ENCODE results near the gene CCDC93.

Gene CCDC93

GRCh38 chr2:117921520-117921919 is 92.3 kb downstream of the CCDC93 start:
- DNase-seq (ENCODE audit: low read depth in 2 of 2, low spot score in 1 of 2) = no peak

DNA sequence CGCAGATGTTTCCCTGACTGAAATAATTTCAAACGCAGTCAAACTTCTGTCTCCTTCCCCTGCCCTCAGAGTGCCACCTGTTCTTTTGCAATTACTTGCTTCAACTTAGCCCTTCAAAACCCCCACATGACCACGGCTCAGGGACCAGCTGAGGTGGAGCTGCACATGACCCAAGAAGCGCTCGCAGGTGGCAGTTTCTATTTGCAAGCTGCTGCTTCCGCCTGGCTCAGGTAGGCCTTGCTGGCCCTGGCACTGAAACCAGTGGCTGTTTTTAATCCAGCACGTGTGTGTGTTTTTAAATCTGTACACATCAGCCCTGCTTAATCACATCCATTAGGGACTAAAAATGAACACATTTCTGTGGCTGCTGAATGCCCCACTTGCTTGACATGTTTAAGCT is 95.3 kb downstream of the CCDC93 start:
- DNase-seq (ENCODE audit: low read depth in 2 of 2, low spot score in 1 of 2) = no peak

DNA sequence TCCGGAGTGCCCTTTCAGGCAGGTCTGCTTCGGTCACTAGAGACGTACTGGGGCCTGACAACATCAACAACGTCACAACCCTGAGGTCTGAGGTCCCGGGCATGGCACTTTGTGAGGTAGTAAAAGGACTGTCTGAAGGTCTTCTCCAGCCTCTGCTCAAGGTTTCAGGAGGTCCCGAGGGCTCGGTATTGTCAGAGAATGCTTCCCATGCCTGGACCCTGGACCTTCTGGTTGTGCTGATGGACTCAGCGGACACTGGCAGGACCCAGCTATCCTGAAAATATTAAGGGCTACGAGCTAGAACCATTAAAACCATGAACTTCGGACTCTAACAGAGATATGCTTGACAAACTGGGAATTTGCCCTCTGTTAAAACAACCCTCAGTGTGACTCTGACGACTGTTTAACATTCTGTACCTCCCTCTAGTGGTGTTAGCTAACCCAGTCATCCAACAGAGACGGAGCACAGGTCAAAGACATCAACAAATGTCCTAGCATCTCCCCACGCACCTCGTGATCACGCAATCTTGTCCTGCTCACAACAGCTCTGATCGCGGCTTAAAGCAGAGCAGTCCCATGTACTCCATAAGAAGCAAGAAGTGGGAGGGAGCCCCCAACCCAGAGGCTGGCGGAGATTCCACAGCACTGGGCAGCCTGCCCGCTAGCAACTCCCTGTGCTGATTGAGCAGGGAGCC is 96.5 kb downstream of the CCDC93 start:
- DNase-seq (ENCODE audit: low read depth in 2 of 2, low spot score in 1 of 2) = no peak

DNA sequence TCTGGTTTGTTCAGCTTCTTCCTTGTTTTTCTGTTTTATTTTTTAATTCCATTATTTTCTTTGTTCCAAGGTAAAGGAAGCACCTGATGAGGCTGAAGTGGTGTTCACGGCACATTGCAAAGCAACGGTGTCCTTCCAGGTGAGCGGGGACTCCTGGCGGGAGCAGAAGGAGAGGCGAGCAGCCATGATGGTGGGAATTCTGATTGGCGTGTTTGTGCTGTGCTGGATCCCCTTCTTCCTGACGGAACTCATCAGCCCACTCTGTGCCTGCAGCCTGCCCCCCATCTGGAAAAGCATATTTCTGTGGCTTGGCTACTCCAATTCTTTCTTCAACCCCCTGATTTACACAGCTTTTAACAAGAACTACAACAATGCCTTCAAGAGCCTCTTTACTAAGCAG is 110.9 kb downstream of the CCDC93 start:
- no peak for DNase-seq (ENCODE audit: low read depth in 2 of 2, low spot score in 1 of 2)

GRCh38 chr2:117888897-117889296 is 125.0 kb downstream of the CCDC93 start:
- DNase-seq (ENCODE audit: low read depth in 2 of 2, low spot score in 1 of 2) = no peak

GRCh38 chr2:117885308-117885707 is 128.6 kb downstream of the CCDC93 start:
- DNase-seq (ENCODE audit: low read depth in 2 of 2, low spot score in 1 of 2) = no peak

GRCh38 chr2:117879003-117879402 is 134.9 kb downstream of the CCDC93 start:
- no peak for DNase-seq (ENCODE audit: low read depth in 2 of 2, low spot score in 1 of 2)

- no peak for DNase-seq (ENCODE audit: low read depth in 2 of 2, low spot score in 1 of 2)
Observed at GRCh38 chr2:117875786-117876185, 138.1 kb downstream of the CCDC93 start.

All from stimulated activated CD8-positive, alpha-beta memory T cell treated with anti-CD3 and anti-CD28 coated beads, Interleukin-4, amount 100 ng/mL, for 1 hour (primary cell).